Measurements from ENCODE around the gene RNF213.
A peak's percentile ranks its signal among the peaks of the same experiment; 100 is the strongest.
"Not testable (repeated sequence)": the region's sequence is repeated elsewhere in the genome, so short reads cannot be mapped to it uniquely, and the experiment has no call there.

RNF213 gene

DNA sequence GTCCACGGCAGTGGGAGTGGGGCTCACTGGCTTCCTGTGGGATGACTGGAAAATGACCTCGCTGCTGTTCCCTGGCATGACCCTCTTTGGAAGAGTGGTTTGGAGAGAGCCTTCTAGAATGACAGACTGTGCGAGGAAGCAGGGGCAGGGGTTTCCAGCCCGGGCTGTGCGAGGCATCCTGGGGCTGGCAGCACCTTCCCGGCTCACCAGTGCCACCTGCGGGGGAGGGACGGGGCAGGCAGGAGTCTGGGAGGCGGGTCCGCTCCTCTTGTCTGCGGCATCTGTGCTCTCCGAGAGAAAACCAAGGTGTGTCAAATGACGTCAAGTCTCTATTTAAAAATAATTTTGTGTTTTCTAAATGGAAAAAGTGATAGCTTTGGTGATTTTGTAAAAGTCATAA is 7.8 kb upstream of the RNF213 start:
- DNase-seq (ENCODE audit: low read depth) = peak; percentile 85

DNA sequence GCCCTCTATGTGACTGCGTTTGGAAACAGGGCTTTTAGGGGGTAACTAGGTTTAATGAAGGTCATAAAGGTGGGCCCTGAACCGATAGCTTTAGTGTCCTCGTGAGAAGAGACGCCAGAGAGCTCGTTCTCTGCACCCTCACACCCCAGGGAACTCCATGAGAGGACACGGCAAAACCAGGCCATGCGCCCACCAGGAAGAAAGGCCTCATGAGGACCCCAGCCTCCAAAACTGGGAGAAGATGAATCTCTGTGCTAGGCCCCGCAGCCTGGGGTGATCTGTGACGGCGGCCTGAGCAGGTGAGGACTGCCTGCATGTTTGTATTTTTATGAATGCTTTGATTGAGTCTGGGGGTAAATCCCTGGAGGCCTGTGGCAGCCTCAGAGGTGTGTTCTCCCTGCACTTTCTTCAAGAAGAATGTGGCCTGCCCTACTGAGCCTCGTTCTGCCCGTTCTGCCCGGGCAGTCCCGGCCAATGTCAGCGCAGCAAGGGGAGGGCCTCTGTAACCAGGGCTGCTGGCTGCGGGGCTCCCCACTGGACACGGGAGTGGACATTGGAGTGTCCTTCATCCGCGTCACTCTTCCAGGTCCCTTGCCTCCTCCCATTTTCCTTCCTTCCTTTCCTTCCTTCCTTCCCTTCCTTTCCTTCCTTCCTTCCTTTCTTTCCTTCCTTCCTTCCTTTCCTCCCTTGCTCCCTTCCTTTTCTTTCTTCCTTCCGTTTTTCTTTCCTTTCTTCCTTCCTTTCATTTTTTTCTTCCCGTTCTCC is 6.8 kb upstream of the RNF213 start:
- DNase-seq (ENCODE audit: low read depth) = no peak

DNA sequence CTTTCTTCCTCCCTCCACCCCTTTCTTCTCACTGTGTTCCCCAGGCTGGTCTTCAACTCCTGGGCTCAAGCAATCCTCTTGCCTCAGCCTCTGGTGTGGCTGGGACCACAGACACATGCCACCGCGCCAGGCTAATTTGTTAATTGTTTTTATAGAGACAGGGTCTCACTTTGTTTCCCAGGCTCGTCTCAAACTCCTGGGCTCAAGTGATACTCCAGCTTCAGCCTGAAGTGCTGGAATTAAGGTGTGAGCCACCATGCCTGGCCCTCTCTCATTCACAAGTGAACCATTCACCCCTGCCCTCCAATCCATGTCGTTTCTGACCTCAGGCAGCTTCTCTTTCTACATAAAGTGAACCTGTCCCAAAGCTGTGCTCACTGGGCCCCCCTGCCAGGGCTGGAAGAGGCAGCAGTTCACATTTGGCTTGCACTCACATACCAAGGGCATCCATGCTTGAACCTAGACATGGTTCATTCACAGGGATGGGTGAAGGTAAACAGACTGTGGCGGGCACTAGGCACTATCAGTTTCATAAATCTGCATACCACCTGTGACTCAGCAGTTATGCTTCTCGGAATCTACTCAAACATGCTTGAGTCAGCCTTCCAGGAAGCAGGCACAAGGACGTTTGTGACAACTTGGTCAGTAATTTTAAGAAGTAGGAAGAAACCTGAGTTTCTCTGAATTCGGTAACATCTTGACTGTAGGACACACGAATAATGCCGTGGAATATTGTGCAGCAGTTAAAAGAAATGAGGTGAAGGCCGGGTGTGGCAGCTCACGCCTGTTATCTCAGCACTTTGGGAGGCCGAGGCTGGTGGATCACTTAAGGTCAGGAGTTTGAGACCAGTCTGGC is 6.0 kb upstream of the RNF213 start:
- DNase-seq (ENCODE audit: low read depth) = peak; percentile 37

DNA sequence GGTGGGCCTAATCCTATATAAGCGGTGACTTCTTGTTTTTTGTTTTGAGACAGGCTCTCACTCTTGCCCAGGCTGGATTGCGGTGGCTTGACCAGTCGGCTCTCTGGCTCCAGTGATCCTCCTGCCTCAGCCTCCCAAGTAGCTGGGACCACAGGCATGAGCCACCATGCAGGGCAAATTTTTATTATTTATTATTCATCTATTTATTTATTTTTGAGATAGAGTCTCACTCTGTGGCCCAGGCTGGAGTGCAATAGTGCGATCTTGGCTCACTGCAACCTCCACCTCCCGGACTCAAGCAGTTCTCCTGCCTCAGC is 4.7 kb upstream of the RNF213 start:
- DNase-seq (ENCODE audit: low read depth) = no peak

DNA sequence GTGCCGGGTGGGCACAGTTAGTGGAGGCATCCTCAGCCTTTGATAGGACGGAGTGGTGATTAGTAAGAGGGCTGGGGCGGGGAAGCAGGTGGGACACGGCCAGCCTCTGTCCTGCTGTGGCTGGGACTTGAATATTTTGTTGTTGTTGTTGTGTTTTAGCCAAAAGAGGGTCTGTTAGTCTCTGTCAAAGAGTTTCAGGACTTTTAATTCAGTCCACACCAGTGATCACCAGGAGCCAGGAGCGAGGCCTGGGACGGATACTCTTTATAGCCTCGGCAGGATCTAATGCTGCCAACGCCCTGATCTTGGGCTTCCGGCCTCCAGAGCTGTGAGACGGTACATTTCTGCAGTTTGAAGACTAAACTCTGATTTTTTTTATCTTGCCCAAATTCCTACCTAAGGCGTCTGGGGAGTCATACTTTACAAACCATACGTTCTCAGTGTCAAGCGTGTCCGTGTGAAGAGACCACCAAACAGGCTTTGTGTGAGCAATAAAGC is 2.9 kb upstream of the RNF213 start:
- DNase-seq (ENCODE audit: low read depth) = no peak

DNA sequence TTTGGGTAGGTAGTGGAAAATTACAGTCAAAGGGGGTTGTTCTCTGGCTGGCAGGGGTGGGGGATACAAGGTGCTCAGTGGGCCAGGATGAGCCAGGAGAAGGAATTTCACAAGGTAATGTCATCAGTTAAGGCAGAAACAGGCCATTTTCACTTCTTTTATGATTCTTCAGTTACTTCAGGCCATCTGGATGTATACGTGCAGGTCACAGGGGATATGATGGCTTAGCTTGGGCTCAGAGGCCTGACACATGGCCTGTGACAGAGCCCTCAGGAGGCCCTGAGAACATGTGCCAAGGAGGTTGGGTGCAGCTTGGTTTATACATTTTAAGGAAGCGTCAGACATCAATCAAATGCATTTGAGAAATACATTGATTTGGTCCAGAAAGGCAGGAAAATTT is 2.4 kb upstream of the RNF213 start:
- not testable (repeated sequence) for DNase-seq (ENCODE audit: low read depth)

DNA sequence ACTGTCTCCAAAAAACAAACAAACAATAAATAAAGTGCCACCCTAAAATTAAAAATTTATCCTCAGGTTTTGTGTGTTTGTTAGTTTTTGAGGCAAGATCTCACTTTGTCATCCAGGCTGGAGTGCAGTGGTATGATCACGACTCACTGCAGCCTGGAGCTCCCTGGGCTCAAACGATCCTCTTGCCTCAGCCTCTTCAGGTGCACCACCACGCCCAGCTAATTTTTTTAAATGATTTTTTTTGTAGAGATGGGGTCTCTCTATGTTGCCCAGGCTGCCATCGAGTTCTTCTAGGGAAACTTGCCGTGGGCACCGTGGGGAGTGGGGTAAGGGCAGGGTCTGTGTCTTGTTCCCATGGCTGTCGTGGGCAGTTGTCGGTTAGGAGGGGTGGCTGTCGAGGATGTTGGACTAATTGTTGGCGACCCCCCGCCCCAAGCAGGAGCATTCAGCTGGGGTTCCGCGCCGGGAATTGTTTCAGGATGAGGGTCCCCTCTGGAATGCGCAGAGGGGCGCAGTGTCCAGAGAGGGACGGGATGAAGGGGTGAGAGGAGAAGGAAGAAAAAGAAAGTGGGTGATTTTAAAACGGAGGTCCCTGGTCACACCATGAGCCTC is 1.1 kb upstream of the RNF213 start:
- no peak for DNase-seq (ENCODE audit: low read depth)

DNA sequence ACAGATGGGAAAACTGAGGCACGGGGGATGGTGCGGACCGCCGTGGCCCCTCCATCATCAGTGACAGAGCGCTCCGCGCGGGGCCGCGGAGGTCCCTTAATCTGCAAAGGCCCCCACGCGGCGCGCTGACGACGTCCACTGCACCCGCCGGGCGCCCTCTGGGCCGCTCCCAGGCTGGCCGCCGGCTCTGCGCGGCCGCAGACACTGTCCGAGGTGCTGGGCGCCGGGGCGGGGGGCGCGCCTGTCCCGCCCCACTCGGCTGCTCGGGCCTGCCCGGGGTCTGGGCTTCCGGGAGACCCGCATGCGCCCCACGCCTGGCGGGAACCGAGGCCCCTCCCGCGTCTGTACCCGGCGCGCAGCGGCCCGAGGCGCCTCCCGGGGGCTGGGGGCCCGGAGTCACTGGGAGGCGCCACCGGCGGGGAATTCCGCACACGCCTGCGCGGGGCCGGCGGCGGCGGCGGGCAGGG is 550 bp upstream of the RNF213 start:
- peak; percentile 77 for DNase-seq (ENCODE audit: low read depth)

DNA sequence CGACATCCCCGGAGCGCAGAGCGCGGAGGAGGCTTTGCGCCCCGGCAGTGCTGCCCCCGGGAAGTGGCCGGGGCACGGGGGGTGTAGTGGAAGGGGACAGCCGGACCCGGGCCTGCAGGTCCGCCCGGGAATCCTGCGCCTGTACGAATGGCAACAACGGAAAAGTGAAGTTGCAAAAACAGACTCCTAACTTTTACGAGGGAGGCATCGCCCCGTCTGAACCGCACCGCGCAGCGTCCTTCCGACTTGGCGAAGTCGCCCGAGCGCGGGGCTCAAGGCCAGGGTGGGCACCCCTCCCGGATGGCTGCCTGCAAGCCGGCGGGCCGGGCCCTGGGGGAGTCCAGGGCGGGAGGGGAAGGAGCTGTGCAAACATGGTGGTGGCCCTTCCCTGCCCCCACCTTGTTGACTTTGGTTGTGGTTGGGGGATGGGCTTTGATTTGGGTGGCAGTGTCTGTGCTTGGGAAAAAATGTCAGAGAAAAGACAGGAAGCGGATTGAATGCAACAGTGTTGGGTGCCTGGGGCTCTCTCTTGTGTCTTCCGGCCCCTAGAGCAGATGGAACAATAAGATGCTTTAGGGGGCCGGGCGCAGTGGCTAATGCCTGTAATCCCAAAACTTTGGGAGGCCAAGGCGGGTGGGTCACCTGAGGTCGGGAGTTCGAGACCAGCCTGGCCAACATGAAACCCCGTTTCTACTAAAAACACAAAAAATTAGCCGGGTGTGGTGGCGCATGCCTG is 675 bp downstream of the RNF213 start:
- peak; percentile 57 for DNase-seq (ENCODE audit: low read depth)

DNA sequence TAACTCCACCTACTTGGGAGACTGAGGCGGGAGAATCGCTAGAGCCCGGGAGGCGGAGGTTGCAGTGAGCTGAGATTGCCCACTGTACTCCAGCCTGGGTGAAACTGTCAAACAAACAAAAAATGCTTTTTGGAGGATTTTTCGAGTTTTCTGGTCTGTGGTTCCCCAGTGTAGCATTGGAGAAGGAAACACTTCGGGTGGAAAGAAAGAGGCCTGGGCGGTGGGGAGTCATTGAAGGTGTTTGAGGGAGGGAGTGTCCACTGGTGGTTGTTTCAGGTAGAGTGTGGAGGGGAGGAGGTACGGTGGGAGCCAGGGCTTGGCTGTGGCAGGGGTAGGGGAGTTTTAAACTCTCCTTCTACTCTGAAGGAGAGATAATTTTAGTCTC is 1.2 kb downstream of the RNF213 start:
- no peak for DNase-seq (ENCODE audit: low read depth)

DNA sequence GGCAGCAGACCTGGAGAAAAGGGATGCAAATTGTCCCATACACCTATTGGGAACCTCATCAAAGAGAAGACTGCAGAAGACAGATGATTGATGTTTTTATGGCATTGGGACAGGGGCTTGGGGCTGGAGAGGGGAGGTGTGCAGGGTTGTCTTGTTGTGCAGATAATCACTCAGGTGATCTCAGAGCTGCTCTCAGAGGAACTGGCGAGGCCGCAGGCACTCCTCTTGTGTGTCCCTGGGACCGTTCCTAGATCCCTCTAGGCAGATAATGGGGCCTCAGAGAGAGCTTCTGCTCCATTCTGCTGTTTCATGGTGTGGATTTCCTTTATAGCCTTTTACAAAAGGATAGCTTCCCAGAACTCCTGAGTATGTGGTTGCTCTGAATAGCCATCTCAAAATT is 1.6 kb downstream of the RNF213 start:
- DNase-seq (ENCODE audit: low read depth) = no peak

DNA sequence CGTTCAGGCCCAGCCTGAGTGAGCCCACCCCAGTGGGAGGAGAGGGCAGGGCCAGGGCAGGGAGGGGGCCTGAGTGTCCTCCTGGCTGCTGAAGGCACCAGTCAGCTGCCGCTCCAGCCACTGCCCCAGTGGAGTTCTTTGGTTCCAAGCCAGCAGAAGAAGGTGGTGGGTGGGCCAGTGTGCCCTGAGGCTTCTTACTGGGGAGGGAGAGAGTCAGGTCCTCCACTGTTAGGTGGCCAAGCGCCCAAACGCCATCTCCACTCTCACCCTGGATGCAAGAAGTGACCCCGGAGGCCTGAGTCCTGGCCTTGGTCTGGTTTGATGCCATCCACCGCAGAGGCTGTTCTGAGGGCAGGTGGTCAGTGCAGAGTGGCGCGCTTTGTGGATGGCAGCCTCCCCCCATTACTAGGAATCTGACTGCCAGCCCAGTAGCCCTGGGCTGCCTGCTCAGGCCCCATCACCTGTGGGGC is 2.2 kb downstream of the RNF213 start:
- DNase-seq (ENCODE audit: low read depth) = no peak

DNA sequence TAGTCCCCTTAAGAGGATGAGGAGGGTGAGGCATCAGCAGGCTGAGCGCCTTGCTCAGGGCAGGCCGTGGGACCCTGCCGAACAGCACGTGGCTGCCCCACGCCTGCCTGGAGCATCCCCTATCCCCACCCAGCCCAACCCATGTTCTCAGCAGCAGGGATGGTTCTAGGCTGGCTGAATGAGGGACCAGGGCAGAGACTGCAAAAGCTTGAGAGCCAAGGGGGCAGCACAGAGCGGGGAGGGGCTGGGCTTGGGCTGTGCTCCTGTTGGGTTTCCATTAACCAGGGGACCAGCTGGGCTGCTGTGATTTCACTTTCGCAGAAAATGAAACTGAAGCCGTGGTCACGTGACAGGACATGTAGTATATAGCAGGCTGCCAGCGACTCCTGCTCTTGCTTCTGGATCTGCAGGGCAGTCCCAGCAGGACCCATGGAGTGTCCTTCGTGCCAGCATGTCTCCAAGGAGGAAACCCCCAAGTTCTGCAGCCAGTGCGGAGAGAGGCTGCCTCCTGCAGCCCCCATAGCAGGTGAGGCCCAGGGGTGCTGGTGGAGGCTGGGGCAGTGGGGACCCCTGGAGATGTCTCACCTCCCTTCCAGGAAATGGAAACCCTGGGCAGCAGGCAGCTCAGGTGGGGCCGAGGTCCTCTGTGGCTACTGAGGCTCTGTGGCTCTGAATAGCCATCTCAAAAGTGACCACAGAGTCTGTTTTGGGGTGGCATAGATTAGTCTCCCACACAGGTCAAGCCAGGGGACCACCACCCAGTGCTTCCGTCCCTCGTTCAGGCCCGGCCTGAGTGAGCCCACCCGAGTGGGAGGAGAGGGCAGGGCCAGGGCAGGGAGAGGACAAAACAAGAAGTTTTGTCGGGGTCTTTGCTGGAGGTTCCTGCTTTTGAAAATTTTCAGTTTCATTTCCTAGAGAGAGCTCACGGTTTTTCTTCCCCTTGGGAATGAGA is 2.9 kb downstream of the RNF213 start:
- peak; percentile 68 for DNase-seq (ENCODE audit: low read depth)

DNA sequence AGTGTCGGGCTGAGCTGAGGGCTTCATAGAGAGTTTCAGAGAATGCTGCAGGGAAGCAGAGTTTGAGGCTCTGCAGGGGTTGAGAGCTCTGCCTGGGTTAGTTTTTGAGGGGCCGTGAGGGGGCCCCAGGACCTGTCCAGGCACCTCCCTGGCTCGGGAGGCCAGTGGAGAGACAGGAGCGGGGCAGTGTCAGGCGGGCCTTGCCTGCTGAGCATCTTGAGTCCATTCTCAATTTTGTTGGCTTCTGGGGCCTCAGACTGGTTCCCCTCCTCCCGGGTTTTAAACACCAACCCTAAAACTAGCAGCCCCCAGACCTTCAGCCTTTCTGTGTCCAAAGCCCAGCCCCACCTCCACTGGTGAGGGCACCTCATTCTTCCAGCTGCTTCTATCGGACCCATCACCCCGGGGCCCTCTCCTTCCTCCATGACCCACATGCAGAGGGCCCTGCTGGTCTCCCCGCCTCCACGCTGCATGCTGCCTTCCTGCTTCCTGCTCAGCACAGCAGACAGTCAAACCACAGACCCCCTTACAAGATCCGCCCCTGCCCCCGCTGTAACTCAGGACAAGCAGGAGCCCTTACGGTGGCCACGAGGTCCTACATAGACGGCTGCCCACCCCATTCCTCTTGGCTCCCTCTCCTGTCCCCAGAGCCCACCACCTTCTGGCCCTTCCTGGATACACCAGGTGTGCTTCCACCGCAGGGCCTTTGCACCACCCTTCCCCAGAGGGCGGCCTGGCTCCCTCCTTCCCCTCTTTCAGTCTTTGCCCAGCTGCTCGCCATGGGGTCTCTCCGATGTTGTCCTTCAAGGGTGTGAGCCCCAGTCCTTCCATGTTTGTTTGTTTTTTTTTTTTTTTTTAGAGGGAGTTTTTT is 3.8 kb downstream of the RNF213 start:
- peak; percentile 41 for DNase-seq (ENCODE audit: low read depth)

DNA sequence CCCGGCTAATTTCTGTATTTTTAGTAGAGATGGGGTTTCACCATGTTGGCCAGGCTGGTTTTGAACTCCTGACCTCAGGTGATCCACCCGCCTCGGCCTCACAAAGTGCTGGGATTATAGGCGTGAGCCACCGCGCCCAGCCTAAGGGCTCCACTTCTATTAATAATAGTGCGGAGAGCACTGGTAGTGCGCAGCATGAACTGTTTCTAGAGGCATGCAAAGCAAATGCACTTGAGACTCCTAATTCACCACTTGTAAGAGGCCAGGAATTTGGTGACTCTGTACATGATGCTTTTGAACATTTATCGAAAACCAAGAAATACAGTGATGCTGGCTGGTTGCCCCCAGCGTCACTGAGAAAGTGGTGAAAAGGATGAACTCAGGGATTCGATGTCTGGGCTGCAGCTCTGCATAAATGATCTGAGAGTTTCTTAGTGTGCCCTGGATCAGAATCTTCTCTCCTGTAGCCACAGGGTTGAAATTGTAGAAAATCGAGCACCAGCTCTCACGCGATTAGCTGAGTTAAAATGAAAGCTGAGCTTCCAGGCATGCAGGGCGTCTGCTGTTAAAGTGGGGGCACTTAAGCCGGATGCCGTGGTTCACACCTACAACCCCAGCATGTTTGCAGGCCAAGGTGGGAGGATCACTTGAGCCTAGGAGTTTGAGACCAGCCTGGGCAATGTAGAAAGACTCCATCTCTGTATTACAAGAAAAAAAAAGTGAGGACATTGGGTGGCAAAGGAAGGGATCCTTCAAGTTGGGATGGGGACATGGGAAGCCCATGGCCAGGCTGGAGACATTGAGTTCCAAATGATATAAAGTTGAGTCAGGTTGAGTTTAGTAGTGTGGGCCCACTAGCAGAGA is 4.8 kb downstream of the RNF213 start:
- peak; percentile 63 for DNase-seq (ENCODE audit: low read depth)

DNA sequence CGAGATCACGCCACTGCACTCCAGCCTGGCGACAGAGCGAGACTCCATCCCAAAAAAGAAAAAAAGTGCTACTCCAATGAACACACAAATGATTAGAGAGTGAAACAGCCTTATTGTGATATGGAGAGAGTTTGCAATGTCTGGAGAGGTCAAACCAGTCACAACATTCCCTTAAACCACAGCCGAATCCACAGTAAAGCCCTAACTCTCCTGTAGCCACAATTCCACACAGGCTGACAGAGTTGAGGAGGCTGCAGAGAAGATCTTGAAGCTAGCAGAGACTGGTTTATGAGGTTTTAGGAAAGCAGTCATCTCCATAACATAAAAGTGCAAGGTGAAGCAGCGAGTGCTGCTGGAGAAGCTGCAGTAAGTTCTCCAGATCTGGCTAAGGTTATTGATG is 6.7 kb downstream of the RNF213 start:
- no peak for DNase-seq (ENCODE audit: low read depth)

DNA sequence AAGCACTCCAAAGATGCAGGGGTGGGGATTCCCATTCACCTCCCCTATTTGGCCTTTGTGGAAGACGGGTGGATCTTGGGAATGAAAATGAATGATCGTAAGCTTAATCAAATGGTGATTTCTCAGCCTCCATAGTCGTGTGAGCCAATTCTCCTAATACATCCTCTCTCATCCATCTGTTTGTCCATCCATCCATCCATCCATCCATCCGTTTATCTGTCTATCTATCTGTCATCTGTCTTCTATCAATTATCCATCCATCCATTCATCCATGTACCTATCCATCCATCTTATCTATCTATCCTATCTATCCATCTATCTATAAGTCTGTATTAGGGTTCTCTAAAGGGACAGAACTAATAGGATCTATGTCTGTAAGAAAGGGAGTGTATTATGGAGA is 7.8 kb downstream of the RNF213 start:
- no peak for DNase-seq (ENCODE audit: low read depth)

DNA sequence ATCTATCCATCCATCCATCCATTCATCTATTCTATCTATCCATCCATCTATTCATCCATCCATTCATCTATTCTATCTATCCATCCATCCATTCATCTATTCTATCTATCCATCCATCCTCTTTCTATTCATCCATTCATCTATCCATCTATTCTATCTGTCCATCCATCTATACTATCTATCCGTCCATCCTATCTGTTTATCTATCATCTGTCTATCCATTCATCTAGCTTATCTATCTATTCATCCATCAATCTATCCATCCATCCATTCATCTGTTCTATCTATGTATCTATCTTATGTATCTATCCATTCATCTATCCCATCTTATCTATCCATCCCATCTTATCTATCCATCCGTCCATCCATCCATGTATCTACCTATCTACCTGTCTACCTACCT is 8.8 kb downstream of the RNF213 start:
- DNase-seq (ENCODE audit: low read depth) = no peak

DNA sequence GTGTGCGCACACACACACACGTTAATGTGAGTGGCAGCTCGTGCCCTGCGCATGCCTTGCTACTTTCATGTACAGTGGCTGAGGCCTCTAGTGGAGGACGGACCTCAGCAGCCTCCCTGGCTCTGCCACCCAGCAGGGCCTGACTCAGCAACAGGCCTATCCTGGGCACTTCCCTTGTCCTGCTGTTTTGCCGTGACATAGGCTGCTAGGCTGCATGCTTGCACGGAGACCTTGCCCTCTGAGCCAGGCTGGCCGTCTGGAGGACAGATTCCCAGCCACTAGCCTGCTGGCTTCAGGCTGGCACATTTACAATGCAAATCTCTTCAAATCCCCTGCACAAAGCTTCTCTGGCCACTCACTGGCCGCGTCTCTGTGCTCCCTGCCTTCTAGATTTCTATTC is 9.5 kb downstream of the RNF213 start:
- DNase-seq (ENCODE audit: low read depth) = no peak

Measured in activated T-helper 1 cell treated with Interleukin-2 at 50 U/mL for 16 hours (primary cell).